Pulmonary artery endothelial cell (primary cell): ENCODE data around the gene PIP5KL1. TPM values are rescaled to one million over a fixed set of nuclear protein-coding genes. Genes with fewer than 3 reads are reported as not detected.

Experiments used
- DNase-seq: peaks from one replicate; pipeline ENCODE4 v3.0.0-alpha.2; 2011; ENCODE audit warnings: low read depth, low spot score
- total RNA-seq: library from RNA; depleted of rRNA; stranded (reverse); fragments of >200 nt; gene quantifications from 2 replicates; pipeline ENCODE4 v1.2.3, GENCODE V29; 2014

Gene PIP5KL1
- total RNA-seq, 1 donor from 2014 or later: 0.79 TPM

- DNase-seq: no peak
Measured at GRCh38 chr9:127875306-127875966, 55.1 kb downstream of the PIP5KL1 start.

GRCh38 chr9:127874301-127875221 is 56.0 kb downstream of the PIP5KL1 start:
- no peak for DNase-seq

GRCh38 chr9:127873886-127874285 is 56.7 kb downstream of the PIP5KL1 start:
- no peak for DNase-seq

DNA sequence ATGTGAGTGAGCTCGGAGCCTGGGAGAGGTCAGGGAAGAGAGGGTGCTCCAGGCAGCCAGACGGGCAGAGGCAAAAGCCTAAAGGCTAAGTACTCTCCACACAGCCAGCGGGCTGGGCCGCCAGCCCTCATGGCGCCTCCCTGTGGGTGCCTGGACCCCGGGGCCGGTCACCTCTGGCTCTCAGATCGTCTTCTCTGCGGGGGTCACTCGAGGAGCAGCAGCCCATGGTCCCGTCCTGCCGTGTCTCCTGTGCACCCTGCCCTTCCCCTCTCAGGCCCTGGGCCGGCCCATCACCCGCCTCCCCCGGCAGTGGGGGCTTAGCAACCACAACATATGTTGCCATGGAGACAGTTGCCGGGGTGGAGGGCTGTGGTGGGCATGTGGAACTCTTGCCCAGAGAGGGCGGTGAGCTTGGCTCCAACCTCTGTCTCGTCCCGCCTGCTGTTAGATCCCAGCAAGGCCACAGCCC is 57.3 kb downstream of the PIP5KL1 start:
- DNase-seq: no peak

DNA sequence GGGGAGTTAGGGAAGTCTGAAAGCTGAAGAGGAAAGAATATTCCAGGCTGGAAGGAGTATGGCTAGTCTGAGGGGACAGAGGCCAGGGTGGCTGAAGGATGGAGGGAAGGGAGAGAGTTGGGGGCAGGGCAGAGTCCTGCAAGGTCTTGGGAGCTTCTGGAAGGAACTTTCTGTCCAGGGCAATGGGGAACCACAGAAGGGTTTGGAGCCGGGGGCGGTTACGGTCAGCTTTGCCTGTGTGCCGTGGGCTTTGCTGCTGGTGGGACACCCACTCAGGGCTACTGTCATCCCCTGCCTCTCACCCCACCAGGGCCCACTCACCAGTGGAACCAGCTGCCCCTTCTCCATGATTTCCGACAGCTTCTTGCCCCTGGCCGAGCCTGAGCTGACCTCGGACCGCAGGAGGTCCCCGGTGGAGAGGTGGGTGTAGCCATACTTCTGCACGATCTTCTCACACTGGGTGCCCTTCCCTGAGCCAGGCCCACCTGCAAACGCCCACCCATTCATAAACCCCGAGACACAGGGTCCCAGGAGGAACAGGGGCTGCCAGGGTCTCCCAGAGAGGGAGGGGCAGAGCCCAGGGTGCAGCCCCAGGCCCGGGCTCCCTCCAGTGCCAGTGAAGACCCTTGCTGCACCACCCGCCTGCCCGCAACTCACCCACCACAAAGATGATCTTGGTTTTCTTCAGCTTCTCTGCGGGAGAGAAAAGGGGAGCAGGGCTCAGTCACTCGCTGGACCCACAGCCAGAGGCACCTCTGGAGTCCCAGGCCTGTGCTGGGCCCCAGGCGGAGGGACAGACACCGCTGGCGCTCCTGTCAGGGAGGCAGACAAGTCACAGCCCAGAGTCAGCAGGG is 58.0 kb downstream of the PIP5KL1 start:
- DNase-seq: no peak

- no peak for DNase-seq
Measured at GRCh38 chr9:127871531-127871930, 59.0 kb downstream of the PIP5KL1 start.

GRCh38 chr9:127870887-127871286 is 59.7 kb downstream of the PIP5KL1 start:
- no peak for DNase-seq

Other genes with a start within 250 kb of the PIP5KL1 start
- gene CFAP157, start 223.8 kb downstream of the PIP5KL1 start, total RNA-seq: not detected in 2 replicates
- 30.0 and 40.4 TPM in 2 replicates for gene PTRH1, start 215.1 kb downstream of the PIP5KL1 start, total RNA-seq
- gene TTC16, start 214.7 kb downstream of the PIP5KL1 start, total RNA-seq: not detected in 2 replicates
- 5.8 and 7.8 TPM in 2 replicates for gene TOR2A, start 195.5 kb downstream of the PIP5KL1 start, total RNA-seq
- gene SH2D3C, start 152.1 kb downstream of the PIP5KL1 start, total RNA-seq: 56.8 and 58.3 TPM in 2 replicates
- gene CDK9, start 144.7 kb downstream of the PIP5KL1 start, total RNA-seq: 107 and 116 TPM in 2 replicates
- gene FPGS, start 127.9 kb downstream of the PIP5KL1 start, total RNA-seq: 71.4 and 104 TPM in 2 replicates
- gene ENG, start 76.1 kb downstream of the PIP5KL1 start, total RNA-seq: 46.5 and 49.5 TPM in 2 replicates
- gene AK1, start 53.1 kb downstream of the PIP5KL1 start, total RNA-seq: 50.2 and 56.2 TPM in 2 replicates
- 36.2 and 48.1 TPM in 2 replicates for gene ST6GALNAC6, start 31.2 kb downstream of the PIP5KL1 start, total RNA-seq
- gene ST6GALNAC4, start 13.7 kb downstream of the PIP5KL1 start, total RNA-seq: 62.0 and 69.0 TPM in 2 replicates
- gene DPM2, start 7.1 kb upstream of the PIP5KL1 start, total RNA-seq: 11.9 and 12.1 TPM in 2 replicates
- gene EEIG1, start 50.2 kb upstream of the PIP5KL1 start, total RNA-seq: 4.4 and 5.2 TPM in 2 replicates
- gene NAIF1, start 136.5 kb upstream of the PIP5KL1 start, total RNA-seq: 10.1 and 16.3 TPM in 2 replicates
- gene SLC25A25, start 137.5 kb upstream of the PIP5KL1 start, total RNA-seq: 14.7 and 25.1 TPM in 2 replicates
- 103 and 129 TPM in 2 replicates for gene PTGES2, start 197.0 kb upstream of the PIP5KL1 start, total RNA-seq
- gene LCN2, start 218.7 kb upstream of the PIP5KL1 start, total RNA-seq: not detected in 2 replicates
- gene BBLN, start 229.5 kb upstream of the PIP5KL1 start, total RNA-seq: 20.6 and 31.5 TPM in 2 replicates